GM10847 (cell line): Measurements from ENCODE around the gene KCNIP4.

Source experiments
- POLR2A ChIP-seq: IDR thresholded peaks from 2 replicates; pipeline ENCODE4 v1.6.1; 2011; ENCODE audit not compliant: insufficient read length; ENCODE audit errors: extremely low read depth

Gene KCNIP4

DNA sequence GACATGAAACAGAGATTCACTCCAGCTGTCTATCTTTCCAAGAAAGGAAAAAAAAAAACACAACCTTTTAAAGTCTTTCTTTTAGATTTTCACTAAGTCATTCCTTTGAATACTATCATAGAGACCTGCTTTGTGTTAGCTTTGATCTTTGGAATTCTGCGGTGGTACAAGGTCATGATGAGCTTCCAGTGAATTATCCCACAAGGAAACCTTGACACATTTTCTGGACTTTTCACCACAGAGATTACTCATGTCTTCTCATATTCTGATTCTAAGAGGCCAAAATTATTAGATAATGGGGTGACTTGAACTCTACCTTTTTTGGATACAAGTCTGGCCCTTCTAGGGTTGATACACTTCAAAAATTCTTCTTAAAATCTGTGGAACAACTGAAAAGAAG, 1046.7 kb downstream of the KCNIP4 start:
- no peak for TF ChIP-seq POLR2A

DNA sequence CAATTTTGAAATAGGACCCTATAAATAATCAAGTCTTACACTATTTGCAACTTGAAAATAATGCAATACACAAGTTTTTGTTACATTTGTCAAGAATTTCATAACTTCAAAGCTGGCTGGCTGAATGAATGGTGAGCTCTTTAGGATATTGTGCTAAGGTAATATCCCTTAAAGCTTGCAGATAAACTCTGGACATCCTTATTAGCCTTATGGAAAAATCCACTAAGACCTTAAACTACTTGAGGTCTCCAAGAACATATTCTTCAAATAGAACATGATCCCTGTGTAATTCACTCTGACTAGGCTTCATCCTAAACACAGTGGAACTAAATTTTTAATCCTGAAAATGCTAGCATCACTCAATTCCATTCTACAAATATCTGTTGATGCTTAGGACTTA, 1049.0 kb downstream of the KCNIP4 start:
- TF ChIP-seq POLR2A: no peak

DNA sequence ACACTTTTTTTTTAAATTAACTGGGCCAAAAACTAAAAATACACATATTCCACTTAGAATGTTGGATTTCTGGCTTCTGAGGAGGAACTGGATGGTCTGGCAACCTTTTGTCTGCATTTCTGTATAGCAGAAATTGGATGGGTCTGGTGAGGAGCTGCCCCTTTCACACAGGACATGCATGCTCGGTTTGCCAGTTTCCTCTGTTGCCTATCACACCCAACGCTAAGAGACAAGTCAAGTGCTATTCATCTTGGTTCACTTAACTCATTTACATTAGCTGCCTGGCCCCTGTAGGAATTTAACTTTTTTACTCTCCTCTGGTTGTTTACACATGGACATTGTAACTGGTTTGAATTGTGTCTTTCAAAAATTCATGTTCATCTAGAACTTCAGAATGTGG, 1052.6 kb downstream of the KCNIP4 start:
- TF ChIP-seq POLR2A: no peak

DNA sequence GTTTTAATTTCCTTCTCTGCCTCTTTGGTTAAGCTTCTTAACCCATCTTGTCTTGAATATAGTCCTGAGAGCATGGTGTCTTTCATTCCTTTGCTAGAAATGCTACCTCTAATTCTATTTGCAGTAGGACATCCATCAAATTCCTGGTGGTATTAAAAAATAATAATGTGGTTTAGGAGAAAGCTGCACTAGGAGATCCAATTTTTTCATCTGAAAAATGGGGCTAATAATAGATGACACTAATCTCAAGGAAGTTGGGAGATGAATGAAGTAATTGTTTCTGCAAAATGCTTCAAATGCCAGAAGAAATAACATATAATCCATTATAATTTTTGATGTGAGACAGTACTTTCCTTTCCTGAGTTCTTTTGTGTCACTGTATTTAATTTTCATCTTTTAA, 1053.4 kb downstream of the KCNIP4 start:
- TF ChIP-seq POLR2A: no peak

DNA sequence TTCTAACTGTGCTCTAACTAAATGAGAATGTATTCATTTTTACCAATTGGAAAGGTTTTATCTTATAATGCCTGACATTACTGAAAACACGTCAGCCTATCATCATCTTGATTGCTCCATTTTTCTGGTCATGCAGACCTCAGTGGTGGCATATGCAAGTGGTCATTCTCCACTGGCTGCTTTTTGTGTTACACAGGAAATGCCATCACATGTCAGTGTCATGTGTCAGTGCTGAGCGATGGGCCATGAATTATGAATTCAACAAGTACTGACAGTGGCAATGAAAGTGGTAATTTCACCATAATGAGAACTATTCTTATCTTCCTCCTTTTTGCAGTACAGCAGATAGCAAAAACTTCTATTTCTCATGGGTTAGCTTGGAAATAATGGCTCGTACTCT, 1057.8 kb downstream of the KCNIP4 start:
- no peak for TF ChIP-seq POLR2A

- no peak for TF ChIP-seq POLR2A
These were observed 1058.7 kb downstream of the KCNIP4 start for GRCh38 chr4:20889901-20890300.

DNA sequence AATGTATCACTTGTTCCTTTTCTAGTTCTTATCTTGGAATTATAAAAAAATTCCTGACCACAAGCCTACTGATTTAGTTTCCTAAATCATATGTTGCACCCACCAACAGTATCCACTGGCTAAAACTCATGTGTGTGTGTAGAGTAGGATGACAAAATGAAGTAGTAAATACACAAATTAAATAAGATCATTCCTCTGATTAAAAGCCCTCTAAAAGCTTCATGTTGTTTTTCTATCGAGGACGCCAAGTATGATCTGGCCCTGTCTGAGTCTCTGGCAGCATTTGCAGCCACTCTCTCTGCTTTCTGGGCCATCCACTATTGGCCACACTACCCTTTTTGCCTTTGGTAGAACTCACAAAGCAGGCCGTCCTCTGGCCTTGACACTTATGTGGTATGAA, 1064.9 kb downstream of the KCNIP4 start:
- no peak for TF ChIP-seq POLR2A

DNA sequence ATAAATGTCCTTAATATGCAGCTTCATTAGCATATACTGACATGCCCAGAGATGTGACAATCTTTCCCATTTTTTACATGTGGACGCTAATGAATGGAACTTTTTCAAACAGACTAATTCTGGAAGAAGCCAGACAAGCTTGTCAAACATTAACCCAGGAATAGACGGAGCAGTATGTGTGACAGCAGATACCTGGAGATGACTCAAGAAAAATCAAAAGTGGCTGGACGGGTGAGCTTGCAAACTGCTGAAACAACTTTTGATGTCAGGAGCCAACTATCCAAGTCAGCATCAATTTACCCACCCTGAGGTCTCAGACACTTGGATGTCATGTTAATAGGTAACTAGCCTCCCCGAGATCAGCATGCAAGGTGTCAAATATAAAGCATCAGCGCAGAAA, 1065.3 kb downstream of the KCNIP4 start:
- no peak for TF ChIP-seq POLR2A

GRCh38 chr4:20882500-20882899, 1066.1 kb downstream of the KCNIP4 start:
- TF ChIP-seq POLR2A: no peak

- no peak for TF ChIP-seq POLR2A
These were observed 1066.9 kb downstream of the KCNIP4 start for GRCh38 chr4:20881658-20882057.

- no peak for TF ChIP-seq POLR2A
These were observed 1069.8 kb downstream of the KCNIP4 start for GRCh38 chr4:20878806-20879205.

GRCh38 chr4:20870436-20870835, 1078.1 kb downstream of the KCNIP4 start:
- no peak for TF ChIP-seq POLR2A

- TF ChIP-seq POLR2A: no peak
These were observed 1080.5 kb downstream of the KCNIP4 start for GRCh38 chr4:20868108-20868507.

GRCh38 chr4:20860878-20861277, 1087.7 kb downstream of the KCNIP4 start:
- no peak for TF ChIP-seq POLR2A

DNA sequence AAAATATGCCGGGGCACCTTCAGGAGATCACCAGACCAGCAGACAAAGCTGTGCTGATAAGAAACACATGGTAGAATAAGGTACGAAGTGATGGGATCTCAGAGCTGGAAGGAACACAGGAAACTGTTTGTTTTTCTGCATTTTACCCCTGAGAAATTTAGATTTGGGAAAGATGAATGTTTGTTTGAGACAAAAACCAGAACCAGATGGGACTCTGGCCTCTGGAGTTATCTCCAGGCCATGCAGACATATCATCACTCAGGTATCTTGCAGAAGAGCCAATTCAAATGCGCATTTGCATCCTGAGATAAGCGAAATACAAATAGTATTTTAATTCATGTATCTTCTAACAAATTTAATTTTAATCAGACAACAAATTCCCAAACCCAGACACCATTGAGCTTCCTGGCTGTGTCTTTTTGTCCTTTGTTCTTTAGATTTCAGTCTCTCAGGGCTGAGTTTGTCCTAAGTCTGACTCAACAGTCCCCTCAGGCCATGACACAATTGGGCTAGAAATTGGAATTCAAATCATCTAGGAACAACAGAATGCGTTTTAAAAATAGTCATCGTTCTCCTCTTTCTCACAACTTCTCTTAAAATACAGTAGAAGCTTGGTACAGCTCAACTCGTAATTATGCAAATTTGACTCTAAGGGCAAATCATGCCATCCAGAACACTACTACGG, 1089.3 kb downstream of the KCNIP4 start:
- no peak for TF ChIP-seq POLR2A

- TF ChIP-seq POLR2A: no peak
These were observed 1091.5 kb downstream of the KCNIP4 start for GRCh38 chr4:20857081-20857480.

DNA sequence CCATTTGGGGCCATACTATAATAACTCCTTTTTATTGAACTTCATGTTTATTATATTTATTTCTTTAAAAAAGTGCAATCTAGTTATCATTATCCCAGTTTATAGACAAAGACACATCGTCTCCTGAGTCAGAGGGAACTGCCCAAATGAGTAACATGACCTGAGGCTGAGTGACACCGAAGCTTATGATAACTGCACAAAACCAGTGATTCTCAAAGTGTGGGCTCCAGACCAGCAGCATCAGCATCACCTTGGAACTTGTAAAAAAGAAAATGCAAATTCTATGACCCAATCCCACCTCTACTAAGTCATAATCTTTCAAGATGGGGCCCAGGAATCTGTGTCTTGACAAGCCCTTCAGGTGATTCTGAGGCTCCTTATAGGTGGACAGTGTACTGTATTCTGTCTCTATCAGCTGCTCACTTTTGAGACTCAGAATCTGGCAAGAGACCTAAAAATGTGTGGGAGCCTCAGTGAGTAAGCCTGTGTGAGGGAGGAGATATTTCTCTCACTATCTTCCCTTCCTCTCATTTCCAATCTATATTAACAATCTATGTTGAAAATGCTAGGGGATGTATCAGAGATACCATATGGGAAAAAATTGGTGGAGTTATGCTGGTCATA, 1101.3 kb downstream of the KCNIP4 start:
- no peak for TF ChIP-seq POLR2A

- TF ChIP-seq POLR2A: no peak
These were observed 1104.3 kb downstream of the KCNIP4 start for GRCh38 chr4:20844311-20844710.

DNA sequence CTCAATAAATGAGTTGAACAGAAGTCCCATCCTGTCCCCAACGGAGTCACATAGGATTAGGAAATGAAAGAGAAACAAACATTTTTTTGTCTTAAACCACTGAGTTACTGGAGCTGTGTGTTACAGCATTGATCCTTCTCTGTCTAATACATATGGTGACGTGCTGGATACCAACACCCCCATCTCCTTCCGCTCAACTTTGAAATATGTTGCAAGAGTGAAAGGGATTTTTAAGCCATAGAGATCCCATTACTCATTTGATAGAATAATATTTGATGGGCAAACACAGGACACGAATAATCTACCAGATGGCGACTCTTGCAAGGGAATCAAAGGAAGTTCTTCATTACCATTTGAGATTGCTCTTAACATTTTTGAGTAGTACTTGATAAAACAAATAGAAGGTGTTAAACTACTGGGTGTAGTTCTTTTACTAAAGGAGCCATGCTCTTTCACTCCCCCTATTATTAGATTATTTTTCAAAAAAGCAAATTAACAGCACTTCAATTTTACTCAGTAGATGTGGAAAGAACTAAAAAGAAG, 1107.9 kb downstream of the KCNIP4 start:
- no peak for TF ChIP-seq POLR2A
